Suprapubic skin (tissue), 4 donors: ENCODE measurements around the gene CHST12. TPM values are rescaled to one million over a fixed set of nuclear protein-coding genes. Genes with fewer than 3 reads are reported as not detected.
A peak's percentile ranks its signal among the peaks of the same experiment; 100 is the strongest.

Experiments used
- DNase-seq, 2 donors: peaks; one replicate each; pipeline ENCODE4 v3.0.0-alpha.2; 2019; ENCODE audit warnings: low spot score in 2 of 2
- H3K27ac ChIP-seq: fragments of 200-600 bp; sonication (generic); one replicate; pipeline ENCODE4 v1.5.1; 2019
- H3K27me3 ChIP-seq: fragments of 200-600 bp; sonication (generic); one replicate; pipeline ENCODE4 v1.5.1; 2019
- H3K36me3 ChIP-seq: fragments of 200-600 bp; sonication (generic); one replicate; pipeline ENCODE4 v1.5.1; 2019
- H3K4me1 ChIP-seq: fragments of 200-600 bp; sonication (generic); one replicate; pipeline ENCODE4 v1.5.1; 2019
- H3K4me3 ChIP-seq: fragments of 200-600 bp; sonication (generic); one replicate; pipeline ENCODE4 v1.5.1; 2019; ENCODE audit warnings: mild to moderate bottlenecking
- H3K9me3 ChIP-seq: fragments of 200-600 bp; sonication (generic); one replicate; pipeline ENCODE4 v1.5.1; 2019
- EP300 ChIP-seq: sonication (generic); formaldehyde crosslinking; IDR thresholded peaks from one replicate; pipeline ENCODE4 v1.6.1; 2017; ENCODE audit warnings: antibody characterized with exemption
- POLR2A ChIP-seq, 2 donors: fragments of 450-650 bp; IDR thresholded peaks; one replicate each; pipeline ENCODE4 v1.6.1; 2017; ENCODE audit warnings: antibody characterized with exemption in 2 of 2, mild to moderate bottlenecking in 2 of 2, moderate library complexity in 2 of 2
- POLR2AphosphoS5 ChIP-seq, 3 donors: sonication (generic); formaldehyde crosslinking; IDR thresholded peaks; one replicate each; pipeline ENCODE4 v1.6.1; 2017; ENCODE audit warnings: antibody characterized with exemption in 3 of 3
- WGBS: methylation state at CpG from one replicate; pipeline ENCODE4 v1.1.5; 2018; 5-methylcytosine and 5-hydroxymethylcytosine counted together
- total RNA-seq, 4 donors: library from RNA; depleted of rRNA; stranded (reverse); fragments of >200 nt; gene quantifications; one replicate each; pipeline ENCODE4 v1.1.0, GENCODE V29; 2016
- TF ChIP-seq, protein P1 (sequence below), 2 donors: fragments of 200-600 bp in 1 of 2; fragments of 450-650 bp in 1 of 2; sonication (generic) in 1 of 2; IDR thresholded peaks; one replicate each; pipeline ENCODE4 v1.5.1; 2016 to 2019; ENCODE audit warnings: antibody characterized with exemption in 2 of 2, mild to moderate bottlenecking in 1 of 2, moderate library complexity in 1 of 2

The CHST12 gene
- total RNA-seq, 4 donors from 2014 or later: 9.9 to 55.8 (median 24.5) TPM

GRCh38 chr7:2481195-2481594 is 77.8 kb downstream of the CHST12 start:
- TF ChIP-seq, protein P1, sequence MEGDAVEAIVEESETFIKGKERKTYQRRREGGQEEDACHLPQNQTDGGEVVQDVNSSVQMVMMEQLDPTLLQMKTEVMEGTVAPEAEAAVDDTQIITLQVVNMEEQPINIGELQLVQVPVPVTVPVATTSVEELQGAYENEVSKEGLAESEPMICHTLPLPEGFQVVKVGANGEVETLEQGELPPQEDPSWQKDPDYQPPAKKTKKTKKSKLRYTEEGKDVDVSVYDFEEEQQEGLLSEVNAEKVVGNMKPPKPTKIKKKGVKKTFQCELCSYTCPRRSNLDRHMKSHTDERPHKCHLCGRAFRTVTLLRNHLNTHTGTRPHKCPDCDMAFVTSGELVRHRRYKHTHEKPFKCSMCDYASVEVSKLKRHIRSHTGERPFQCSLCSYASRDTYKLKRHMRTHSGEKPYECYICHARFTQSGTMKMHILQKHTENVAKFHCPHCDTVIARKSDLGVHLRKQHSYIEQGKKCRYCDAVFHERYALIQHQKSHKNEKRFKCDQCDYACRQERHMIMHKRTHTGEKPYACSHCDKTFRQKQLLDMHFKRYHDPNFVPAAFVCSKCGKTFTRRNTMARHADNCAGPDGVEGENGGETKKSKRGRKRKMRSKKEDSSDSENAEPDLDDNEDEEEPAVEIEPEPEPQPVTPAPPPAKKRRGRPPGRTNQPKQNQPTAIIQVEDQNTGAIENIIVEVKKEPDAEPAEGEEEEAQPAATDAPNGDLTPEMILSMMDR (IDR thresholded peaks at IDR 0.05): no peak
- TF ChIP-seq EP300 (no peak), POLR2AphosphoS5 (IDR thresholded peaks at IDR 0.05) (no peak), POLR2A (IDR thresholded peaks at IDR 0.05) (no peak)
- no peaks in the 10 kb centered on the region for H3K27me3 ChIP-seq

GRCh38 chr7:2482725-2483451 is 79.5 kb downstream of the CHST12 start:
- Histone ChIP-seq H3K9me3 (no peaks in the 10 kb centered on the region), H3K27ac (no peak overlapping the region), H3K36me3 (no peaks in the 10 kb centered on the region), H3K27me3 (no peaks in the 10 kb centered on the region), H3K4me3 (no peak overlapping the region), H3K4me1 (peaks cover 22% of the 10 kb centered on the region)
- DNase-seq: no peak
- 85% methylated on average over 10 of the region's 10 CpGs for WGBS
- TF ChIP-seq, protein P1 (IDR thresholded peaks at IDR 0.05): no peak
- TF ChIP-seq POLR2A (IDR thresholded peaks at IDR 0.05) (no peak), EP300 (no peak), POLR2AphosphoS5 (IDR thresholded peaks at IDR 0.05) (no peak)

More at GRCh38 chr7:2481195-2481594, 77.8 kb downstream of the CHST12 start:
- no peak for DNase-seq
- Histone ChIP-seq H3K36me3 (no peaks in the 10 kb centered on the region), H3K4me1 (peaks cover 29% of the 10 kb centered on the region), H3K4me3 (no peak overlapping the region), H3K27ac (no peak overlapping the region), H3K9me3 (no peaks in the 10 kb centered on the region)
- 93% methylated on average over 4 of the region's 4 CpGs for WGBS

GRCh38 chr7:2483494-2483893 is 80.1 kb downstream of the CHST12 start:
- H3K27me3 ChIP-seq: no peaks in the 10 kb centered on the region

DNA sequence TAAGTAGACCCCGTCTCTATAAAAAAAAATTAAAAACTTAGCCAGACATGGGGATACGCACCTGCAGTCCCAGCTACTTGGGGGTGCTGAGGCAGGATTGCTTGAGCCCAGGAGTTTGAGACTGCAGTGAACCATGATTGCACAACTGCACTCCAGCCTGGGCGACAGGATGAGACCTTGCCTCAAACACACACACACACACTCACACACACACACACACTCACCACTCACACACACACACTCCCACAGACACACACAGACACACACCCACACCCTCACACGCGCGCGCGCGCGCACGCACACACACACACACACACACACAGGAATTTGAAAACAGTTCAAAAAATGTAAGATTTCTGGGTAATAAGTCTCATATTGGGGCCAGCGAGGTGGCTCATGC is 81.5 kb downstream of the CHST12 start:
- TF ChIP-seq, protein P1 (IDR thresholded peaks at IDR 0.05): no peak
- TF ChIP-seq EP300: no peak
- TF ChIP-seq POLR2A (IDR thresholded peaks at IDR 0.05): no peak
- TF ChIP-seq POLR2AphosphoS5 (IDR thresholded peaks at IDR 0.05): no peak
- H3K27ac ChIP-seq: no peak overlapping the region
- no peaks in the 10 kb centered on the region for H3K36me3 ChIP-seq
- no peaks in the 10 kb centered on the region for H3K9me3 ChIP-seq
- no peak overlapping the region for H3K4me3 ChIP-seq
- no peak for DNase-seq
- H3K27me3 ChIP-seq: no peaks in the 10 kb centered on the region
- 76% methylated on average over 12 of the region's 12 CpGs for WGBS
- H3K4me1 ChIP-seq: peaks cover 27% of the 10 kb centered on the region

More at GRCh38 chr7:2483494-2483893, 80.1 kb downstream of the CHST12 start:
- Histone ChIP-seq H3K9me3 (no peaks in the 10 kb centered on the region), H3K27ac (no peak overlapping the region), H3K36me3 (no peaks in the 10 kb centered on the region), H3K4me3 (no peak overlapping the region), H3K4me1 (peaks cover 22% of the 10 kb centered on the region)
- 68% methylated on average over 5 of the region's 5 CpGs for WGBS
- TF ChIP-seq, protein P1 (IDR thresholded peaks at IDR 0.05): no peak
- TF ChIP-seq EP300 (no peak), POLR2AphosphoS5 (IDR thresholded peaks at IDR 0.05) (no peak), POLR2A (IDR thresholded peaks at IDR 0.05) (no peak)
- no peak for DNase-seq

DNA sequence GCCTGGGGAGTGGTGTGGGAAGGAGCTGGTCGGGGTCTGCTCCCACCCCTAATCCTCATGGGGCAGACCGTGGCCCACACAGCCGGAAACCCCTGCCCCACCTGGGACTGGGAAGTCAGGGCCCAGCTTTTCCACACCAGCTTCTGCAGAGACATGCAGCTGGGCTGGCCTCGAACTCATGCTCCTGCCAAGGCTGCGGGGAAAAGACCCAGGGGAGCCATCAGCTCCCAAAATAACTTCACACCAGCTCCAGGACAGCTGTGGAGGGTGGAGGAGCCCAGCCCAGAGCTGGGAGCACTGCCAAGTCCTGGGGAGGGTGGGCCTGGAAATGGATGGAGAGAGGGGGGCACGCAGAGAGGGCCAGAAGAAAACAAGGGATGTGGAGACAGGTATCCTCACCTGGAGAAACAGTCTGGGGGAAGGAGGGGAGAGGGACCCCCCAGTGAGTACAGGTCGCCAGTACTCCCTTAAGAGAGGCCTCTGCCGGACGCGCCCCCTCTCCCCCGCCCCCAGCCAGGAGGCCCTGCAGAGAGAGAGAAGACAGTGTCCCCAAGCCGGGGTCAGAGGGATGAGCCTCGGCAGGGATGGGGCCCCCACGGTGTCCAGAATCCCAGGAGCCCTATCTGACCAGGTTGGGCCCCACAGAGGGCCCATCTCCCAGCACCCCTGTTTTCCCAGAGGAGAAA is 84.3 kb downstream of the CHST12 start:
- Histone ChIP-seq H3K4me1 (peaks cover 33% of the 10 kb centered on the region), H3K27ac (no peak overlapping the region), H3K4me3 (no peak overlapping the region), H3K27me3 (no peaks in the 10 kb centered on the region), H3K9me3 (no peaks in the 10 kb centered on the region), H3K36me3 (no peaks in the 10 kb centered on the region)
- DNase-seq: peak in 1 of 2 donors; percentile 69
- TF ChIP-seq, protein P1 (IDR thresholded peaks at IDR 0.05): no peak
- no peak for TF ChIP-seq POLR2AphosphoS5 (IDR thresholded peaks at IDR 0.05)
- no peak for TF ChIP-seq POLR2A (IDR thresholded peaks at IDR 0.05)
- WGBS: 32% methylated on average over 6 of the region's 14 CpGs
